Colon (tissue), 2 donors: Measurements from ENCODE around the gene LTV1.
"Not testable (repeated sequence)": the region's sequence is repeated elsewhere in the genome, so short reads cannot be mapped to it uniquely, and the experiment has no call there.

Source experiments
- FAIRE-seq: peaks from 2 replicates; lab custom pipeline; 2012; peaks lifted over from hg19 to GRCh38; lab: Jason Lieb, UNC
- donor health status: control.
- donor health status: control.

LTV1 gene

GRCh38 chr6:143842902-143843676 is at the start of gene LTV1:
Gene LTV1 (plus strand): TSS chr6:143843338. CDS start chr6:143843478, 140 bp downstream.
- no peak for FAIRE-seq

- FAIRE-seq = not testable (repeated sequence)
These were observed 46.6 kb upstream of the LTV1 start for GRCh38 chr6:143796551-143796950.

- FAIRE-seq = not testable (repeated sequence)
These were observed 44.7 kb upstream of the LTV1 start for GRCh38 chr6:143798487-143798886.

DNA sequence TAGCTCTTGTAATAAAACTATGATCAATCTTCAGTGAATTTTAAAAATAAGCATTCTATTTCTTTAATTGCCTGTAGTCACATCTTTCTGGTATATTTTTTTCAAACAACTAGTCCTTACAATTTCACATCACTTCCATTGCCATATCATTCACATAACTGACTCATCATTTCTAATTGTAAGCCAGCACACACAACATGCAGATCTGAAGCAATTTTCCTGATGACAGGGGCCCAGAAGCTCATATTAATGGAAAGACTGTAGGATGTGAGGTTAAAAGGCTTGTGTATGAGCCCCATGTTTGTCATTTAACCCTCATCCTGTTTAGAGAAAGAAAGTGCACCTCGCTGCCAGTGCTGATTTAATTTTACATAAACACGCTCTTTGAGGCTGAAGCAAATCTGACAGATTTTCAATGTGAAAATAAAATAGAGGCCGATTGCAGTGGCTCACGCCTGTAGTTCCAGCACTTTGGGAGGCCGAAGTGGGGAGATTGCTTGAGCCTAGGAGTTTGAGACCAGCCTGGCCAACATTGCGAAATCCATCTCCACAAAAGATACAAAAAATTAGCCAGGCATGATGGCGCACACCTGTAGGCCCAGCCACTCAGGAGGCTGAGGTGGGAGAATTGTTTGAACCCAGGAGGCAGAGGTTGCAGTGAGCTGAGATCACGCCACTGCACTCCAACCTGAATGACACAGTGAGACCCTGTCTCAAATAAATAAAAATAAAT is 40.1 kb upstream of the LTV1 start:
- no peak for FAIRE-seq

DNA sequence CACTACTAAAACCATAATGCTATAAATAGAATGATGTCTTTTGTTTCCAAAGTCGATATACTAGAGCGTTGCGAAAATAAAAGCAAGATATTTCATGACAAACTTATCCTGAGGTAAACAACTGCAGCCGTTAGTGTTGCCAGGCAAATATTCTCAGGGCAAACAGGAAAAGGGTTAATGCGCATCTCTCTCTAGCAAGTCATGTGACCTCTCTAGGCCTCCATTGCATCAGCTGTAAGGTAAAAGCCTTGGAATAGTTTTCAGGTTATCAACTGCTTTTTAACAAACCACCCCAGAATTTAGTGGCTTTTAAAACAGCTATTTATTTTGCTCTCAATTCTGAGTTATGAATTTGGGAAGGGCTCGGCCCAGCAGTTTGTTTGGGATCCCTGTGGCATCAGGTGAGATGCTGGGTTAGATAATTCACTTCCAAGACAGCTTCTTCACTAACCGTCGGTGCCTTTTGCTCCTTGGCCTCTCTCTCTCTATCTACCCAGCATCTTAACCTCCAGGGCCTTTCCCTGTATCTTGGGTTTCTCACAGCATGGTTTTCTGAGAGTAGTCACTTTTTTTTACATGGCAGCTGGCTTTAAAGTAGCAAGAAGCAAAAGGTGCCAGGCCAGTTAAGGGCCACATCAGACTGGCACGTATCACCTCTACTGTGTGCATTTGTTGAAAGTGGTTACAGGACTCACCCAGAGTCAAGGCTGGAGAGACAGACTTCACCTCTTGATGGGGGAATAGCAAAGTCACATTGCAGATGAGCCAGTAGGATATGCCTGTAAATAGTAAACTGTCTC is 39.2 kb upstream of the LTV1 start:
- FAIRE-seq = no peak

- no peak for FAIRE-seq
These were observed 38.3 kb upstream of the LTV1 start for GRCh38 chr6:143804835-143805239.

DNA sequence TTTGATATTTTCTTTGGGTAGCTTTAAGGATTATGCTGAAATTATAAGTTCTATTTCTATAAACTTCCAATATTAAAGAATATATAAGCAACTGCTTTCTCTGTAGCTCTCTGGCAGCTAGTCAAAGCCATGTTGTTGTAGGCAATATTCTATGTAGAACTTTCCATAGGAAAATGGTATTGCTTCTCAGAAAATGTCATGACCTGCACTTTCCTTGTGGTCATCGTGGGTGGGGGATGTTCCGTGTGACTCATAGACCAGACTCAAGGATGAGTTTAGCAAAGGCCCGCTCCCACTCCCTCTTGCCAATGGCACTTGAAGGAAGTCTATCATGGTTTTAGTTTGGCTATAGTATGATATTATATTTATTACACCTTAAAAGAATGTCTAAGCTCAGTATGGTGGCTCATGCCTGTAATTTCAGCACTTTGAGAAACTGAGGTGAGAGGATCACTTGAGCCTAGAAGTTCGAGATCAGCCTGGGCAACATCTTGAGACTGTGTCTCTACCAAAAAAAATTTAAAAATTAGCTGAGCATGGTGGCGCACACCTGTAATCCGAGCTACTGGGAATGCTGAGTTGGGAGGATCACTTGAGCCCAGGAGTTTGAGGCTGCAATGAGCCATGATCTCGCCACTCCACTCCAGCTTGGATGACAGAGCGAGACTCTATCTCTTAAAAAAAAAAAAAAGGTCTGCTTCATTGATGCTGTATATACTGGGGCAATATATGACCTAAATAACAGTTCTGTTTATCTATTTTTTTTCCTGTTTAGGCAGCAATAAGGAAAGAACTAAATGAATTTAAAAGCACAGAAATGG is 36.6 kb upstream of the LTV1 start:
- no peak for FAIRE-seq

DNA sequence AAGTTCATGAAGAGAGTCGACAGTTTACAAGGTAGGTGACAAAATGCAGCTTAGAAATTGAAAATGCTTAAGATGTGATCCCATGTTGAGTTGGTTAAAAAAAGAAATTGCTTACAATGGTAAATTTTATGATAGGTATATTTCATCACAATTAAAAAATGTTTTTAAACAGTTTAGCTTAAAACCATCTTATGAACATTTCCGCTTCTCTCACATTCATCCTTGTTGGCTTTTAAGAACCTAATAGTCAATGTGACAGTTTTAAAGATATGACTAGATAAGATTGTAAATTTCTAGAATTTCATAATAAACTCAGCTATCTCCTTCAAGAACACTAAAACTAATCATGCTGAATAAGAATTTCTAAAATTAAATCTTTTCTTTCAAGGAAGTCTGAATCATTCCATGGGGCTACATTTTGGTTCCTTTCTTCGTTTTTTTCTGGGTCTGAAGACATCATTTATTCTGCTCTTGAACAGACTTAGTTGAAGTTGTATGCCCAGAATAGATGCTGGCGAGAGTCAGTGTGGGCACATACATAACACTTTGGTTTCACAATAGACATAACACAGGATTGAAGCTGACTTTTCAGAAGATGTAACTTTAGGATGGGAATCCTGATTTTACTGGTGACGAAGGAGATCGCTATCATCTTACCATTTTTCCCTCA is 35.9 kb upstream of the LTV1 start:
- FAIRE-seq = no peak

DNA sequence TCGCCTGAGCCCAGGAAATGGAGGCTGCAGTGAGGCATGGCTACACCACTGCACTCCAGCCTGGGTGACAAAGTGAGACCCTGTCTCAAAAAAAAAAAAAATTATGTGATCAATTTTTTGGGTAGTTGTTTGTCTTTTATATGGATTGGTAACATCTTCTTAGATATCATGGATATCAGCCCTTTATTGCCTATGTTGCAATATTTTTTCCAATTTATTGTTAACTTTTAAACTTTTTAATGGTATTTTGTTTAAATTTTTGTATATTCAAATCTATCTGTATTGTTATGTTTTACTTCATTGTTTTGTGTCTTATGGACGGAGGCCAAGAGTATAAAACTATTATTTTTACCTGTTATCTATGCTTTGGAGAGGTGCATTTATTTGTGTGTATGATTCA is 32.4 kb upstream of the LTV1 start:
- no peak for FAIRE-seq

GRCh38 chr6:143811501-143812157 is 31.5 kb upstream of the LTV1 start:
- peak; percentile 74 for FAIRE-seq

DNA sequence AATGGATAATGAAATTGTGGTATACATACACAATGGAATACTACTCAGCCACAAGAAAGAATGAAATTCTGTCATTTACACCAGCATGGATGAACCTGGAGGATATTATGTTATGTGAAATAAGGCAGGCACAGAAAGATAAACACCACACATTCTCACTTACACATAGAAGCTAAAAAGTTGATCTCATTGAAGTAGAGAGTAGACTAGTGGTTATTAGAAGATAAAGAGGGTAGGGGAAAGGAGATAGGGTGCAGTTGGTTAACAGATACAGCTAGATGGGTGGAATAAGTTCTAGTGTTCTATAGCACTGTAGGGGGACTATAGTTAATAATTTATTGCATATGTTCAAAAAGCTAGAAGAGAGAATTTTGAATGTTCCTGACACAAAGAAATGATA is 25.5 kb upstream of the LTV1 start:
- FAIRE-seq = no peak

DNA sequence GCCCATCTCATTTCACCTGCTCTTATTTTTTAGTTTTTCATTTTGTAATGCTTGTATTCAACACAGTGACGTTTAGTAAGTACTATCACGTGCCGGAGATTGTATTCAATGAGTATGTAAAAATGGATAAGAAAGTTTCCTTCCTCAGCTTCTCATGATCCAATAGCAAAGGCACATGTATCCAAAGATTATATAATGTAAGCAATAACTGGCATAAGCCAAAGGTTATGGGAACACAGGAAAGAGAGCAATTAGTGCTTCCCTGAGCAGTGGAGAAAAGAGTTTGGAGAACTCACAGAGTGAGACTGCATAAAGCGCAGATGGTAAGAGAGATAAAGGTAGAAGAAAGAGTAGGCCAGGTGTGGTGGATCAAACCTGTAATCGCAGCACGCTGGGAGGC is 21.8 kb upstream of the LTV1 start:
- no peak for FAIRE-seq

DNA sequence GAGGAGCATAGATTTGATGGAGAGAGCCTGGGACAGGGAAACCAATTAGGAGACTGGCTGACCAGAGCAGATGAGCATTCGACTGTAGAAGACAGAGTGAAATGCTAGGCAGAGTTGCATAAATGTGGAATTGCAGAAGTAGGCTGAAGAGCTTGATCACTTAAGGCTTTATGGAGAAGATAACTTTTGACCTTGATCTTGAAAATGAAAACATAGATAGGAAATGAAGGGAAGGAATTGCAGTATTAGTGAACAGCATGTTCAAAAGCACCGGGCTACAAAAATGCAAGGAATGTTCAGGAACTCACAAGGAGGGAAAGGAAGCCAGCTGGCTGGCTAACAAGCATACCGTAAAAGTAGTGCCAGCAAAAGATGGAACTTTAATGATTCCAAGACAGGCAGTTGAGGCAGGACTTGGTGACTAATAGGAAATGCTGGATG is 20.5 kb upstream of the LTV1 start:
- no peak for FAIRE-seq

GRCh38 chr6:143823548-143823947 is 19.6 kb upstream of the LTV1 start:
- no peak for FAIRE-seq

DNA sequence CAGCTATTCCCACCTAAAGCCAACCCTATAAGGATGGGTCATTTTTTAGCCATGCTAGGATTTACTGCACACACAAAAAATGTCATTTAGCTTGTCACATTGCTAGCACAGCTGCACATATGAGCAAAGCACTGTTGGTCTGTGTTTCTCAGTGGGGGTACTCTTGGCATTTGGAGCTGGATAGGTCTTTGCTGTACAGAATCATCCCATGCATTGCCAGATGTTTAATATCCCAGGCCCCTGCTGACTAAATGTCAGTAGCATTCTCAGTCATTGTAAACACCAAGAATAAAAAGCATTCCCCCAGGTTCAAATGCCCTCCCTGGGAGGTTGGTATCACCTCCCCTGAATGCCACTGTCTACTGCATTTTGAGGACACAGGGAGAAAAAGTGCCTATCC is 14.6 kb upstream of the LTV1 start:
- no peak for FAIRE-seq

- FAIRE-seq = no peak
These were observed 7.0 kb upstream of the LTV1 start for GRCh38 chr6:143836150-143836549.

DNA sequence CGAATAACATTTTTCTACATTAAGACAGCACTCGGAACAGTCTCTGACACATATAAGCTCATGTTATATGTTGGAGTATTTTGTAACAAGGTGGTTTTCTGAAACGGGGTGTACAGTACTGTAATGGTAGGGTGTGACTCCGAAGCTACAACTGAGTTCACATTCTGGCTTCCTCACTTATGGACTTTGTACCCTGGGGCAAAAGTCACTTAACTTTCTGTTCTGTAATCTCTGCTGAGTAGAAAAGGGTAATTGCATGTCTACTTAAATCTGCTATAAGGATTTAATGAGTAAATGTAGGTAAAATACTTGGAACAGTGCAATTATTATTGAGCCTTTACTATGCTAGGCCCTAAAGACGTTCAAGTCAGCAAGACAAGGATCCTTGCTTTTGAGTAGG is 4.7 kb upstream of the LTV1 start:
- FAIRE-seq = no peak

DNA sequence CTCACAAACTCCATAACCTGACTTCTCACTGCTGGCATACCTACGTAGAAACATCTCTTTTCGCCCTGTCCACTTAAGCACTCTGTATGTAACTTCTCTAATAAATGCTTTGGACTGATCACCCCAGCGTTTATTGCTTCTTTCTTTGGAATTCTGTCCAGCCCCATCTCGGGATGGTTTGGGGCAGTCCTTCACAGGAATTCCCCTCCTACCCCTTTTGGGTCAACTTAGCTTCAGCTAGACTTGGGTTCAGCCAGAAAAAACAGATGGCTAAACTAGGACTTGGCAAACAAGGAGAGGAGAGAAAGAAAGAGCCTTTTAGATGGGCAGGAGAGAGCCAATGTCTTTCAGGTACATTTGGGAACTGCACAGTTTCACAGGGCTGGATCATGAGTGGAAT is 3.9 kb upstream of the LTV1 start:
- FAIRE-seq = no peak

- FAIRE-seq = no peak
These were observed 2.4 kb upstream of the LTV1 start for GRCh38 chr6:143840595-143841265.

- FAIRE-seq = no peak
These were observed 657 bp upstream of the LTV1 start for GRCh38 chr6:143842461-143842901.
